ENCODE results near the gene ZNF547.
A peak's percentile ranks its signal among the peaks of the same experiment; 100 is the strongest.

Gene ZNF547

GRCh38 chr19:57406516-57407123 lies 43.3 kb downstream of the ZNF547 start:
- H3K9me3 ChIP-seq (ENCODE audit: control insufficient read depth, insufficient read depth, low read depth, low read length), result no peaks in the 10 kb centered on the region
- ChIA-PET CTCF (interaction anchor here (0.6 to 1.6 kb wide), 14 partner anchors 12 to 789 kb away, joined by 3 to 8 read pairs (median 3); partner anchors contain the start of gene ZNF749), POLR2A (no interaction called here)
- no peak overlapping the region for H3K4me3 ChIP-seq (ENCODE audit: low read depth, low read length)
- TF ChIP-seq ZNF768 (tag by site-specific recombination; IDR thresholded peaks at IDR 0.05), result no peak
- TF ChIP-seq ZNF654 (tag by site-specific recombination; IDR thresholded peaks at IDR 0.05; ENCODE audit: low read depth), result peak; percentile 79
- no peak for TF ChIP-seq ZNF10 (tag by site-specific recombination; IDR thresholded peaks at IDR 0.05)
- no peak for TF ChIP-seq ZNF473 (tag by site-specific recombination; IDR thresholded peaks at IDR 0.05)
- TF ChIP-seq ZNF112 (tag by site-specific recombination; IDR thresholded peaks at IDR 0.05), result no peak
- TF ChIP-seq KLF9 (tag by site-specific recombination; IDR thresholded peaks at IDR 0.05; ENCODE audit: low read depth), result no peak
- no peak for TF ChIP-seq ZNF558 (tag by site-specific recombination; IDR thresholded peaks at IDR 0.05)
- no peak for TF ChIP-seq HOXD13 (CRISPR knock-in tag; IDR thresholded peaks at IDR 0.05; ENCODE audit: borderline replicate concordance)
- TF ChIP-seq, protein P1, sequence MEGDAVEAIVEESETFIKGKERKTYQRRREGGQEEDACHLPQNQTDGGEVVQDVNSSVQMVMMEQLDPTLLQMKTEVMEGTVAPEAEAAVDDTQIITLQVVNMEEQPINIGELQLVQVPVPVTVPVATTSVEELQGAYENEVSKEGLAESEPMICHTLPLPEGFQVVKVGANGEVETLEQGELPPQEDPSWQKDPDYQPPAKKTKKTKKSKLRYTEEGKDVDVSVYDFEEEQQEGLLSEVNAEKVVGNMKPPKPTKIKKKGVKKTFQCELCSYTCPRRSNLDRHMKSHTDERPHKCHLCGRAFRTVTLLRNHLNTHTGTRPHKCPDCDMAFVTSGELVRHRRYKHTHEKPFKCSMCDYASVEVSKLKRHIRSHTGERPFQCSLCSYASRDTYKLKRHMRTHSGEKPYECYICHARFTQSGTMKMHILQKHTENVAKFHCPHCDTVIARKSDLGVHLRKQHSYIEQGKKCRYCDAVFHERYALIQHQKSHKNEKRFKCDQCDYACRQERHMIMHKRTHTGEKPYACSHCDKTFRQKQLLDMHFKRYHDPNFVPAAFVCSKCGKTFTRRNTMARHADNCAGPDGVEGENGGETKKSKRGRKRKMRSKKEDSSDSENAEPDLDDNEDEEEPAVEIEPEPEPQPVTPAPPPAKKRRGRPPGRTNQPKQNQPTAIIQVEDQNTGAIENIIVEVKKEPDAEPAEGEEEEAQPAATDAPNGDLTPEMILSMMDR (tag by site-specific recombination; IDR thresholded peaks at IDR 0.05), result peak; percentile 70
- peak; percentile 66; the same call in 1 of the 2 replicates for TF ChIP-seq ZNF2 (tag by site-specific recombination; IDR thresholded peaks at IDR 0.05)
- peaks cover 6 to 7% of the 10 kb centered on the region in 2 experiments; a peak in 2 of 3 replicates for H3K36me3 ChIP-seq (ENCODE audit: control insufficient read depth in 2 of 2, insufficient read depth in 1 of 2, low read length in 2 of 2)
- peaks cover 3% of the 10 kb centered on the region; the same call in 1 of the 2 replicates for H3K4me1 ChIP-seq (ENCODE audit: control insufficient read depth, insufficient read depth, low read length)
- H3K27ac ChIP-seq (ENCODE audit: extremely low read depth, low read depth, low read length), result no peak overlapping the region

GRCh38 chr19:57410877-57411671 lies 47.7 kb downstream of the ZNF547 start, which contains the start of gene ZNF17:
ZNF17 (plus strand) TSS chr19:57411161; CDS start chr19:57413616, 2,455 bp downstream.
- Histone ChIP-seq H3K9me3 (ENCODE audit: control insufficient read depth, insufficient read depth, low read depth, low read length) (no peaks in the 10 kb centered on the region), H3K4me3 (ENCODE audit: low read depth, low read length) (peak within 1 kb of the TSS; percentile 97), H3K4me1 (ENCODE audit: control insufficient read depth, insufficient read depth, low read length) (peaks cover 3% of the 10 kb centered on the region; the same call in 1 of the 2 replicates), H3K27ac (ENCODE audit: extremely low read depth, low read depth, low read length) (peak within 1 kb of the TSS; percentile 25), H3K36me3 (ENCODE audit: control insufficient read depth in 2 of 2, insufficient read depth in 1 of 2, low read length in 2 of 2) (peaks cover 22 to 26% of the 10 kb centered on the region in 2 experiments; a peak in 2 of 3 replicates)
- ChIA-PET CTCF (no interaction called here), POLR2A (interaction anchor here (0.6 kb wide), 1 partner anchor 30 kb away, joined by 3 read pairs; no protein-coding TSS in a partner anchor)
- TF ChIP-seq SP7 (tag by site-specific recombination; IDR thresholded peaks at IDR 0.05) (peak; percentile 47; the same call in 1 of the 2 replicates), KLF8 (tag by site-specific recombination; IDR thresholded peaks at IDR 0.05) (peak; percentile 42; the same call in 1 of the 2 replicates), YY1 (tag by site-specific recombination; IDR thresholded peaks at IDR 0.05) (peak; percentile 64; the same call in 1 of the 2 replicates), ZIC2 (tag by site-specific recombination; IDR thresholded peaks at IDR 0.05) (peak; percentile 12; the same call in 1 of the 2 replicates), ZFP3 (tag by site-specific recombination; IDR thresholded peaks at IDR 0.05; ENCODE audit: low read depth) (no peak), ZNF391 (tag by site-specific recombination; IDR thresholded peaks at IDR 0.05; ENCODE audit: borderline replicate concordance, low read depth) (peak; percentile 21; the same call in 1 of the 2 replicates), ZSCAN16 (tag by site-specific recombination; IDR thresholded peaks at IDR 0.05) (0 out of 2 replicates have a peak, but pooled peaks have one; percentile 54), ZNF626 (tag by site-specific recombination; IDR thresholded peaks at IDR 0.05) (no peak), GLIS2 (tag by site-specific recombination; IDR thresholded peaks at IDR 0.05) (peak; percentile 89), EGR2 (tag by site-specific recombination; IDR thresholded peaks at IDR 0.05; ENCODE audit: low read depth) (peak; percentile 36; the same call in 1 of the 2 replicates), ZBTB17 (tag by site-specific recombination; IDR thresholded peaks at IDR 0.05) (peak; percentile 60), YY2 (tag by site-specific recombination; IDR thresholded peaks at IDR 0.05) (peak; percentile 86)
- TF ChIP-seq, protein P2, sequence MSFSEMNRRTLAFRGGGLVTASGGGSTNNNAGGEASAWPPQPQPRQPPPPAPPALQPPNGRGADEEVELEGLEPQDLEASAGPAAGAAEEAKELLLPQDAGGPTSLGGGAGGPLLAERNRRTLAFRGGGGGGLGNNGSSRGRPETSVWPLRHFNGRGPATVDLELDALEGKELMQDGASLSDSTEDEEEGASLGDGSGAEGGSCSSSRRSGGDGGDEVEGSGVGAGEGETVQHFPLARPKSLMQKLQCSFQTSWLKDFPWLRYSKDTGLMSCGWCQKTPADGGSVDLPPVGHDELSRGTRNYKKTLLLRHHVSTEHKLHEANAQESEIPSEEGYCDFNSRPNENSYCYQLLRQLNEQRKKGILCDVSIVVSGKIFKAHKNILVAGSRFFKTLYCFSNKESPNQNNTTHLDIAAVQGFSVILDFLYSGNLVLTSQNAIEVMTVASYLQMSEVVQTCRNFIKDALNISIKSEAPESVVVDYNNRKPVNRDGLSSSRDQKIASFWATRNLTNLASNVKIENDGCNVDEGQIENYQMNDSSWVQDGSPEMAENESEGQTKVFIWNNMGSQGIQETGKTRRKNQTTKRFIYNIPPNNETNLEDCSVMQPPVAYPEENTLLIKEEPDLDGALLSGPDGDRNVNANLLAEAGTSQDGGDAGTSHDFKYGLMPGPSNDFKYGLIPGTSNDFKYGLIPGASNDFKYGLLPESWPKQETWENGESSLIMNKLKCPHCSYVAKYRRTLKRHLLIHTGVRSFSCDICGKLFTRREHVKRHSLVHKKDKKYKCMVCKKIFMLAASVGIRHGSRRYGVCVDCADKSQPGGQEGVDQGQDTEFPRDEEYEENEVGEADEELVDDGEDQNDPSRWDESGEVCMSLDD (tag by site-specific recombination; IDR thresholded peaks at IDR 0.05), result peak; percentile 74
- TF ChIP-seq, protein P3, sequence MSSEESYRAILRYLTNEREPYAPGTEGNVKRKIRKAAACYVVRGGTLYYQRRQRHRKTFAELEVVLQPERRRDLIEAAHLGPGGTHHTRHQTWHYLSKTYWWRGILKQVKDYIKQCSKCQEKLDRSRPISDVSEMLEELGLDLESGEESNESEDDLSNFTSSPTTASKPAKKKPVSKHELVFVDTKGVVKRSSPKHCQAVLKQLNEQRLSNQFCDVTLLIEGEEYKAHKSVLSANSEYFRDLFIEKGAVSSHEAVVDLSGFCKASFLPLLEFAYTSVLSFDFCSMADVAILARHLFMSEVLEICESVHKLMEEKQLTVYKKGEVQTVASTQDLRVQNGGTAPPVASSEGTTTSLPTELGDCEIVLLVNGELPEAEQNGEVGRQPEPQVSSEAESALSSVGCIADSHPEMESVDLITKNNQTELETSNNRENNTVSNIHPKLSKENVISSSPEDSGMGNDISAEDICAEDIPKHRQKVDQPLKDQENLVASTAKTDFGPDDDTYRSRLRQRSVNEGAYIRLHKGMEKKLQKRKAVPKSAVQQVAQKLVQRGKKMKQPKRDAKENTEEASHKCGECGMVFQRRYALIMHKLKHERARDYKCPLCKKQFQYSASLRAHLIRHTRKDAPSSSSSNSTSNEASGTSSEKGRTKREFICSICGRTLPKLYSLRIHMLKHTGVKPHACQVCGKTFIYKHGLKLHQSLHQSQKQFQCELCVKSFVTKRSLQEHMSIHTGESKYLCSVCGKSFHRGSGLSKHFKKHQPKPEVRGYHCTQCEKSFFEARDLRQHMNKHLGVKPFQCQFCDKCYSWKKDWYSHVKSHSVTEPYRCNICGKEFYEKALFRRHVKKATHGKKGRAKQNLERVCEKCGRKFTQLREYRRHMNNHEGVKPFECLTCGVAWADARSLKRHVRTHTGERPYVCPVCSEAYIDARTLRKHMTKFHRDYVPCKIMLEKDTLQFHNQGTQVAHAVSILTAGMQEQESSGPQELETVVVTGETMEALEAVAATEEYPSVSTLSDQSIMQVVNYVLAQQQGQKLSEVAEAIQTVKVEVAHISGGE (tag by site-specific recombination; conservative IDR thresholded peaks at IDR 0.05; ENCODE audit: low read depth), result peak; percentile 52
- TF ChIP-seq, protein P4, sequence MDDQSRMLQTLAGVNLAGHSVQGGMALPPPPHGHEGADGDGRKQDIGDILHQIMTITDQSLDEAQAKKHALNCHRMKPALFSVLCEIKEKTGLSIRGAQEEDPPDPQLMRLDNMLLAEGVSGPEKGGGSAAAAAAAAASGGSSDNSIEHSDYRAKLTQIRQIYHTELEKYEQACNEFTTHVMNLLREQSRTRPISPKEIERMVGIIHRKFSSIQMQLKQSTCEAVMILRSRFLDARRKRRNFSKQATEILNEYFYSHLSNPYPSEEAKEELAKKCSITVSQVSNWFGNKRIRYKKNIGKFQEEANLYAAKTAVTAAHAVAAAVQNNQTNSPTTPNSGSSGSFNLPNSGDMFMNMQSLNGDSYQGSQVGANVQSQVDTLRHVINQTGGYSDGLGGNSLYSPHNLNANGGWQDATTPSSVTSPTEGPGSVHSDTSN (CRISPR knock-in tag; IDR thresholded peaks at IDR 0.05), result peak; percentile 89

Data from HEK293 (cell line).